HCT116 (cell line): ENCODE data around the gene SLC6A18. TPM values are rescaled to one million over a fixed set of nuclear protein-coding genes. Genes with fewer than 3 reads are reported as not detected.

Source experiments
- ATAC-seq: fragments of 200-7000 bp; cut with Tn5 transposase; 2 replicates; pipeline ENCODE4 v1.9.1; 2020; ENCODE audit warnings: mild to moderate bottlenecking, moderate library complexity
- BruUV-seq: library from RNA; stranded (reverse); fragments of 400-500 nt; replicated peaks from 2 replicates; lab custom pipeline; 2021; lab: Mats Ljungman, UMichigan
- CTCF ChIA-PET: fragments of 300-600 bp; sonication (Branson Sonifier 250); formaldehyde crosslinking; loops from one replicate; lab custom pipeline; 2021; ENCODE audit warnings: antibody characterized with exemption; lab: Charles Lee
- POLR2A ChIA-PET: fragments of 300-600, 350-600 bp; sonication (Branson Sonifier 250); formaldehyde crosslinking; loops from one replicate; lab custom pipeline; 2021; ENCODE audit warnings: antibody characterized with exemption; lab: Charles Lee
- RAD21 ChIA-PET, 2 experiments: fragments of 300-600 bp; sonication (Branson Sonifier 250); formaldehyde crosslinking; loops; one replicate each; lab custom pipeline; 2023; ENCODE audit warnings: low total read pairs in 2 of 2; ENCODE audit not compliant: uncharacterized antibody in 2 of 2, unreplicated experiment in 2 of 2, low non-redundant PET in 1 of 2; lab: Charles Lee
- DNase-seq: peaks from one replicate; pipeline ENCODE4 v3.0.0-alpha.2; 2010; ENCODE audit warnings: low read depth, low spot score
- H2AFZ ChIP-seq: fragments of 200-600 bp; shearing (Covaris generic), sonication (generic); 2 replicates; pipeline ENCODE4 v1.6.1; 2017; ENCODE audit warnings: low read depth, mixed run types, mixed read lengths, antibody characterized with exemption, low read length; ENCODE audit not compliant: poor library complexity, severe bottlenecking
- H3K27ac ChIP-seq: 2 replicates; pipeline ENCODE4 v1.5.1; 2012; ENCODE audit warnings: low read depth, low read length
- H3K27me3 ChIP-seq: fragments of 200-600 bp; sonication (generic); 2 replicates; pipeline ENCODE4 v1.6.1; 2016; ENCODE audit warnings: mixed run types, low read length, mixed read lengths; ENCODE audit not compliant: insufficient read depth
- H3K36me3 ChIP-seq, 2 experiments: fragments of 200-500 bp in 1 of 2; fragments of 200-600 bp in 1 of 2; sonication (Bioruptor generic) in 1 of 2; sonication (generic) in 1 of 2; 2 replicates each; pipeline versions ENCODE4 v1.5.1 to v1.6.1; 2014 to 2016; ENCODE audit warnings: low read length in 2 of 2, inconsistent platforms in 1 of 2, mixed read lengths in 1 of 2, mixed run types in 1 of 2; ENCODE audit not compliant: insufficient read depth in 2 of 2, control insufficient read depth in 1 of 2
- H3K4me1 ChIP-seq, 2 experiments: fragments of 200-600 bp in 1 of 2; sonication (generic) in 1 of 2; 2 replicates each; pipeline versions ENCODE4 v1.5.1 to v1.6.1; 2012 to 2017; ENCODE audit warnings: low read length in 2 of 2, inconsistent platforms in 1 of 2, mild to moderate bottlenecking in 1 of 2, mixed read lengths in 1 of 2, mixed run types in 1 of 2, moderate library complexity in 1 of 2; ENCODE audit not compliant: insufficient read depth in 2 of 2, control insufficient read depth in 1 of 2
- H3K4me2 ChIP-seq: fragments of 200-600 bp; sonication (generic); 2 replicates; pipeline ENCODE4 v1.6.1; 2017; ENCODE audit warnings: mixed run types, low read length, mixed read lengths
- H3K4me3 ChIP-seq, 2 experiments: fragments of 200-600 bp in 1 of 2; sonication (generic) in 1 of 2; replicated peaks in 1 of 2; 2 replicates each; pipeline ENCODE4 v1.5.1; 2011 to 2016; ENCODE audit warnings: low read length in 2 of 2, control low read depth in 1 of 2, low read depth in 1 of 2, mild to moderate bottlenecking in 1 of 2, mixed read lengths in 1 of 2, mixed run types in 1 of 2
- H3K79me2 ChIP-seq: fragments of 200-600 bp; sonication (generic); 2 replicates; pipeline ENCODE4 v1.6.1; 2017; ENCODE audit warnings: mild to moderate bottlenecking, mixed run types, low read length, moderate library complexity, mixed read lengths; ENCODE audit not compliant: insufficient read depth
- H3K9ac ChIP-seq: fragments of 200-600 bp; sonication (generic); 2 replicates; pipeline ENCODE4 v1.6.1; 2016; ENCODE audit warnings: low read length, mixed read lengths
- H3K9me2 ChIP-seq: fragments of 200-600 bp; sonication (generic), shearing (Covaris generic); 2 replicates; pipeline ENCODE4 v1.6.1; 2017; ENCODE audit warnings: mixed run types, mild to moderate bottlenecking, moderate library complexity; ENCODE audit not compliant: insufficient read depth
- H3K9me3 ChIP-seq, 2 experiments: fragments of 200-500 bp in 1 of 2; fragments of 200-600 bp in 1 of 2; sonication (Bioruptor generic) in 1 of 2; sonication (generic) in 1 of 2; 2 replicates each; pipeline ENCODE4 v1.6.1; 2014 to 2017; ENCODE audit warnings: low read length in 2 of 2, mixed read lengths in 2 of 2, inconsistent platforms in 1 of 2, low read depth in 1 of 2, mild to moderate bottlenecking in 1 of 2, mixed run types in 1 of 2, moderate library complexity in 1 of 2; ENCODE audit not compliant: control insufficient read depth in 1 of 2, insufficient read depth in 1 of 2
- H4K20me1 ChIP-seq: fragments of 200-600 bp; sonication (generic), shearing (Covaris generic); 2 replicates; pipeline ENCODE4 v1.6.1; 2017; ENCODE audit warnings: mixed run types, mild to moderate bottlenecking, moderate library complexity; ENCODE audit not compliant: insufficient read depth
- EGR1 ChIP-seq: IDR thresholded peaks from 2 replicates; pipeline ENCODE4 v1.6.1; 2012; ENCODE audit warnings: low read depth
- ELF1 ChIP-seq: IDR thresholded peaks from 2 replicates; pipeline ENCODE4 v1.6.1; 2012; ENCODE audit warnings: low read depth, borderline replicate concordance
- EZH2 ChIP-seq: fragments of 200-600 bp; sonication (generic); IDR thresholded peaks from 2 replicates; pipeline ENCODE4 v1.6.1; 2017; ENCODE audit warnings: antibody characterized with exemption, mixed run types
- POLR2A ChIP-seq: IDR thresholded peaks from 2 replicates; pipeline ENCODE4 v1.7.0; 2011; ENCODE audit warnings: borderline replicate concordance; ENCODE audit not compliant: insufficient read depth, insufficient read length; ENCODE audit errors: extremely low read depth
- RAD21 ChIP-seq: IDR thresholded peaks from 2 replicates; pipeline ENCODE4 v1.6.1; 2012; ENCODE audit warnings: low read depth, mild to moderate bottlenecking
- SIN3A ChIP-seq: IDR thresholded peaks from 2 replicates; pipeline ENCODE4 v1.6.1; 2012; ENCODE audit warnings: low read depth
- ZFX ChIP-seq: fragments of 450-650 bp; IDR thresholded peaks from 2 replicates; pipeline ENCODE4 v1.6.1; 2017
- ZNF274 ChIP-seq: fragments of 200-500 bp; sonication (Bioruptor generic); IDR thresholded peaks from 2 replicates; pipeline ENCODE4 v1.6.1; 2014; ENCODE audit warnings: mild to moderate bottlenecking, low read depth, low read length, inconsistent platforms
- intact Hi-C: fragments of 100-400 bp; cut with micrococcal nuclease; formaldehyde crosslinking; loops from 2 replicates; pipeline ENCODE4 v1.10.0; 2022
- total RNA-seq: library from RNA; stranded (reverse); gene quantifications from one replicate; pipeline ENCODE4 v1.2.1, GENCODE V29; 2021; ENCODE audit not compliant: unreplicated experiment
- TF ChIP-seq, protein P1 (sequence below), 3 experiments: fragments of 200-600 bp in 1 of 3; sonication (generic) in 1 of 3; IDR thresholded peaks in 2 of 3; conservative IDR thresholded peaks in 1 of 3; 2 replicates each; pipeline ENCODE4 v1.5.1; 2012 to 2017; ENCODE audit warnings: low read depth in 2 of 3, low read length in 2 of 3, antibody characterized with exemption in 1 of 3, borderline replicate concordance in 1 of 3, control low read depth in 1 of 3, mild to moderate bottlenecking in 1 of 3, mixed read lengths in 1 of 3, mixed run types in 1 of 3, moderate library complexity in 1 of 3; ENCODE audit not compliant: insufficient read depth in 1 of 3
- TF ChIP-seq, protein P2 (sequence below): IDR thresholded peaks from 2 replicates; pipeline ENCODE4 v1.6.1; 2011; ENCODE audit warnings: mild to moderate bottlenecking, low read length, moderate library complexity; ENCODE audit not compliant: insufficient replicate concordance; ENCODE audit errors: extremely low read depth
- TF ChIP-seq, protein P3 (sequence below): IDR thresholded peaks from 2 replicates; pipeline ENCODE4 v1.6.1; 2012

Gene SLC6A18
- total RNA-seq, 1 experiment from 2014 or later: not detected

DNA sequence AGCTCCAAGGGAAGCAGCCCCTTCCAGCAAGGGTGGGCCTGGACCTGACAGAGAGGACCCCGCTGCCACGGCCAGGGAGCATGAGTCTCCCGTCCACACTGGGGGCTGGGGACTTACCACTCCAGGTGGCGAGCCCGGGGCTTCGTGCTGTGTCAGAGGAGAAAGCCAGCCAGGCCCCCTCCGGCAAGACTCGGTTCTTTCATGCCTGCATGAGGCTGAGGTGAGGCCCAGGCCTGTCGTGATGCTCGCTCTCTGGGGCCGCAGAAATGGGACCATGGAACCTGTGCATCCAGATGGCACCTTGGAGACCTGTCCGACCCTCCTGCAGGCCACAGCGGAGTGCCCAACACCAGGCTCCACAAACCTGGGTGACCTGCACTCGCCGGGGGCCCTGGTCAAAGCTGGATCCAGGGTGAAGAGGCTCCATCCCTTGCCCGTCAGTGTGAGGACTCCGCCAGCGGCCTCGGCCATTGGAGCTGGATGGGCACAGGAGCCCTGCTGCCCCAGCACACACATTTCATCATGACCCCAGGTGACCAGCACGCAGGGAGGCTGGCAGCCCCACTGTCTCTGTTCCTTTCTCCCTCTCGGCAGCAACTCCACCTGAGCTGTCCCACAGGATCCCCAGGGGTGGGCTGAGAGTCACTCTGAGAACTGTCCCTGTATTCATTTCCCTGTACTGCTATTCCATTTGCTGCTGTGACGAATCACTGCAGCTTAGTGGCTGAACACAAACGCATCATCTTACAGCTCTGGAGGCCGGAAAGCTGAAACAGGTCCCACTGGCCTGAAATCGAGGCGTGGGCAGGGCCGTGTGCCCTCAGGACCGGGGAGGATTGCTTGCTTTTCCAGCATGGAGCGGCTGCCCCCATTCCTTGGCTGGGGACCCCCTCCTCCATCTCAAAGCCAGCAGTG lies 24.4 kb downstream of the SLC6A18 start:
- H3K9ac ChIP-seq: no peak overlapping the region
- no peaks in the 10 kb centered on the region for H3K9me2 ChIP-seq
- H3K27me3 ChIP-seq: no peaks in the 10 kb centered on the region
- H3K9me3 ChIP-seq: no peaks in the 10 kb centered on the region
- ATAC-seq (no peak), DNase-seq (no peak)
- no peak overlapping the region for H3K4me2 ChIP-seq
- H3K4me3 ChIP-seq: no peak overlapping the region
- no peak for TF ChIP-seq POLR2A
- TF ChIP-seq, protein P1, sequence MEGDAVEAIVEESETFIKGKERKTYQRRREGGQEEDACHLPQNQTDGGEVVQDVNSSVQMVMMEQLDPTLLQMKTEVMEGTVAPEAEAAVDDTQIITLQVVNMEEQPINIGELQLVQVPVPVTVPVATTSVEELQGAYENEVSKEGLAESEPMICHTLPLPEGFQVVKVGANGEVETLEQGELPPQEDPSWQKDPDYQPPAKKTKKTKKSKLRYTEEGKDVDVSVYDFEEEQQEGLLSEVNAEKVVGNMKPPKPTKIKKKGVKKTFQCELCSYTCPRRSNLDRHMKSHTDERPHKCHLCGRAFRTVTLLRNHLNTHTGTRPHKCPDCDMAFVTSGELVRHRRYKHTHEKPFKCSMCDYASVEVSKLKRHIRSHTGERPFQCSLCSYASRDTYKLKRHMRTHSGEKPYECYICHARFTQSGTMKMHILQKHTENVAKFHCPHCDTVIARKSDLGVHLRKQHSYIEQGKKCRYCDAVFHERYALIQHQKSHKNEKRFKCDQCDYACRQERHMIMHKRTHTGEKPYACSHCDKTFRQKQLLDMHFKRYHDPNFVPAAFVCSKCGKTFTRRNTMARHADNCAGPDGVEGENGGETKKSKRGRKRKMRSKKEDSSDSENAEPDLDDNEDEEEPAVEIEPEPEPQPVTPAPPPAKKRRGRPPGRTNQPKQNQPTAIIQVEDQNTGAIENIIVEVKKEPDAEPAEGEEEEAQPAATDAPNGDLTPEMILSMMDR (IDR thresholded peaks at IDR 0.05 in 2 of 3, conservative IDR thresholded peaks at IDR 0.05 in 1 of 3; ENCODE audit: borderline replicate concordance in 1 of 3, insufficient read depth in 1 of 3, low read depth in 2 of 3, low read length in 2 of 3): no peak
- TF ChIP-seq, protein P2, sequence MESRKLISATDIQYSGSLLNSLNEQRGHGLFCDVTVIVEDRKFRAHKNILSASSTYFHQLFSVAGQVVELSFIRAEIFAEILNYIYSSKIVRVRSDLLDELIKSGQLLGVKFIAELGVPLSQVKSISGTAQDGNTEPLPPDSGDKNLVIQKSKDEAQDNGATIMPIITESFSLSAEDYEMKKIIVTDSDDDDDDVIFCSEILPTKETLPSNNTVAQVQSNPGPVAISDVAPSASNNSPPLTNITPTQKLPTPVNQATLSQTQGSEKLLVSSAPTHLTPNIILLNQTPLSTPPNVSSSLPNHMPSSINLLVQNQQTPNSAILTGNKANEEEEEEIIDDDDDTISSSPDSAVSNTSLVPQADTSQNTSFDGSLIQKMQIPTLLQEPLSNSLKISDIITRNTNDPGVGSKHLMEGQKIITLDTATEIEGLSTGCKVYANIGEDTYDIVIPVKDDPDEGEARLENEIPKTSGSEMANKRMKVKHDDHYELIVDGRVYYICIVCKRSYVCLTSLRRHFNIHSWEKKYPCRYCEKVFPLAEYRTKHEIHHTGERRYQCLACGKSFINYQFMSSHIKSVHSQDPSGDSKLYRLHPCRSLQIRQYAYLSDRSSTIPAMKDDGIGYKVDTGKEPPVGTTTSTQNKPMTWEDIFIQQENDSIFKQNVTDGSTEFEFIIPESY: no peak
- TF ChIP-seq ELF1: no peak
- no peak for TF ChIP-seq RAD21
- TF ChIP-seq SIN3A: no peak
- TF ChIP-seq EZH2: no peak
- TF ChIP-seq ZFX: no peak
- TF ChIP-seq ZNF274: no peak
- TF ChIP-seq, protein P3, sequence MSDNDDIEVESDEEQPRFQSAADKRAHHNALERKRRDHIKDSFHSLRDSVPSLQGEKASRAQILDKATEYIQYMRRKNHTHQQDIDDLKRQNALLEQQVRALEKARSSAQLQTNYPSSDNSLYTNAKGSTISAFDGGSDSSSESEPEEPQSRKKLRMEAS: no peak
- no peak for TF ChIP-seq EGR1
- H4K20me1 ChIP-seq: no peaks in the 10 kb centered on the region
- intact Hi-C loops: no loop called here
- H3K36me3 ChIP-seq: no peaks in the 10 kb centered on the region
- no peak overlapping the region for H3K27ac ChIP-seq
- H2AFZ ChIP-seq: no peak overlapping the region
- ChIA-PET RAD21 (interaction anchor here in 1 of 2 experiments (0.6 kb wide), 1 partner anchor 138 kb away, joined by 3 read pairs; no protein-coding TSS in a partner anchor), CTCF (interaction anchor here (0.6 kb wide), 1 partner anchor 41 kb away, joined by 3 read pairs; no protein-coding TSS in a partner anchor), POLR2A (no interaction called here)
- peaks cover 0 to 2% of the 10 kb centered on the region in 2 experiments; a peak in 1 of 4 replicates for H3K4me1 ChIP-seq
- no TSS peak for BruUV-seq
- H3K79me2 ChIP-seq: no peaks in the 10 kb centered on the region
